ENCODE results near the gene SUN2. TPM values are rescaled to one million over a fixed set of nuclear protein-coding genes. Genes with fewer than 3 reads are reported as not detected.

Gene SUN2
- total and polyA plus RNA-seq, 2 of the 8 experiments (the other 6 are each of a cell fraction or from before 2014, with no cell fraction given): 5.1 to 10.5 TPM

DNA sequence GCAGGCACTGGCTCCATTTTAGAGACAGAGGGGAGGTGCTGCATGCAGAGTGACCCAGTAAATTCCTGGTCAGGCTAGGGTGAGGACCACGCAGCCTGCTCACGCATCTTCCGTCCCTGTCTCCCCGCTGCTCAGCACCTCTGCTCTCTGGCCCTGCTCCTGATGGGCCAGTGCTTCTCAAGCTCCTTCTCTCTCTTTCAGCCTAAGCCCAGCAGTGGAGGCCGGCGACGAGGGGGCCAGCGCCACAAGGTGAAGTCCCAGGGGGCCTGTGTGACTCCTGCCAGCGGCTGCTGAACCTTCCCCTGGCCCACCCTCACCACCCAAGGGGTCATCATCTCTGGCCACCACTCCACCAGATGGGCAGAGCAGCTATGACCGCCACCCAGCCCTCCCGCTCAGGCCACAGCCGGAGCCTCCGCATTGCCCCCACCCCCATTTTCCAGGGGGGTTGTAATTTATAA is 25.4 kb downstream of the SUN2 start:
- no peak overlapping the region for H3K56ac ChIP-seq (replicated peaks; ENCODE audit: insufficient read length, low read depth, low read length)
- WGBS, 2 experiments (ENCODE audit: extremely low coverage in 1 of 2, insufficient coverage in 1 of 2, insufficient read length in 1 of 2, insufficient replicate concordance in 2 of 2, low coverage in 1 of 2, low lambda C conversion rate in 2 of 2, missing lambda C conversion rate in 1 of 2): 96% methylated on average over 9 of the region's 13 CpGs; no CpG with 5 or more reads in 1 of the 2 experiments
- H4K91ac ChIP-seq (replicated peaks; ENCODE audit: insufficient read length, low read length): no peak overlapping the region
- H4K20me1 ChIP-seq (replicated peaks in 1 of 2; ENCODE audit: control insufficient read depth in 1 of 2, insufficient read depth in 2 of 2, low read length in 2 of 2): peaks cover 11 to 16% of the 10 kb centered on the region in 2 experiments
- no peak overlapping the region for H2BK120ac ChIP-seq (replicated peaks; ENCODE audit: low read depth, low read length)
- no peaks in the 10 kb centered on the region for H3K27me3 ChIP-seq (replicated peaks in 1 of 4; ENCODE audit: control insufficient read depth in 3 of 4, extremely low read depth in 1 of 4, insufficient read depth in 3 of 4, low read length in 3 of 4)
- H3K23ac ChIP-seq (ENCODE audit: insufficient read length): no peak overlapping the region
- H3K79me2 ChIP-seq (ENCODE audit: control insufficient read depth in 1 of 2, insufficient read depth in 2 of 2, low read length in 2 of 2): no peaks in the 10 kb centered on the region
- H3K14ac ChIP-seq (ENCODE audit: insufficient read length): no peak overlapping the region
- no peak for TF ChIP-seq POLR2AphosphoS5 (IDR thresholded peaks at IDR 0.05; ENCODE audit: low read depth, low read length)
- TF ChIP-seq TBP (IDR thresholded peaks at IDR 0.05; ENCODE audit: low read depth, low read length): no peak
- H3K79me1 ChIP-seq (ENCODE audit: low read depth, low read length): no peaks in the 10 kb centered on the region
- H3K4me1 ChIP-seq (replicated peaks in 1 of 4; ENCODE audit: control insufficient read depth in 3 of 4, insufficient read depth in 4 of 4, low read length in 3 of 4): no peaks in the 10 kb centered on the region
- FAIRE-seq (no peak), DNase-seq (ENCODE audit: low read depth in 1 of 2, low spot score in 2 of 2) (no peak)
- no peak overlapping the region for H3K4me2 ChIP-seq (ENCODE audit: insufficient read depth in 1 of 2, low read depth in 2 of 2, low read length in 2 of 2)
- POLR2A ChIA-PET (ENCODE audit: partially characterized antibody): interaction anchor here (1.0 to 13.2 kb wide), 3 partner anchors 10 to 20 kb away, joined by 3 to 112 read pairs (median 7); no protein-coding TSS in a partner anchor
- H3K23me2 ChIP-seq (ENCODE audit: low read depth, low read length): no peaks in the 10 kb centered on the region
- H3K18ac ChIP-seq (ENCODE audit: extremely low read depth, low read length): no peak overlapping the region
- no peak overlapping the region for H2BK5ac ChIP-seq (ENCODE audit: low read depth, low read length)
- H3K9me3 ChIP-seq (ENCODE audit: insufficient read depth in 2 of 2, low read depth in 1 of 2, low read length in 1 of 2): no peaks in the 10 kb centered on the region
- CTCF ChIA-PET (ENCODE audit: partially characterized antibody): interaction anchor here (0.6 to 11.1 kb wide), 5 partner anchors 13 to 176 kb away, joined by 3 to 124 read pairs (median 4); no protein-coding TSS in a partner anchor
- no peak overlapping the region for H3K9ac ChIP-seq (replicated peaks in 1 of 4; ENCODE audit: extremely low read depth in 1 of 4, low read depth in 3 of 4, low read length in 3 of 4)
- H4K8ac ChIP-seq (ENCODE audit: extremely low read depth, insufficient read depth, low read length): no peak overlapping the region
- H3K4ac ChIP-seq (replicated peaks; ENCODE audit: insufficient read length, low read depth, low read length): no peak overlapping the region
- no peak overlapping the region for H2BK15ac ChIP-seq (ENCODE audit: low read length)
- peaks cover 29 to 70% (median 61%) of the 10 kb centered on the region in 4 experiments for H3K36me3 ChIP-seq (ENCODE audit: control insufficient read depth in 2 of 4, insufficient read depth in 4 of 4, low read length in 3 of 4)
- no peak overlapping the region for H3K27ac ChIP-seq (ENCODE audit: low read depth, low read length)
- no peak overlapping the region for H2BK12ac ChIP-seq (ENCODE audit: low read depth, low read length)
- H2AFZ ChIP-seq (ENCODE audit: low read length): no peak overlapping the region
- no peak overlapping the region for H3K4me3 ChIP-seq (ENCODE audit: extremely low read depth in 1 of 4, insufficient read depth in 2 of 4, low read depth in 3 of 4, low read length in 4 of 4)
- H4K5ac ChIP-seq (ENCODE audit: insufficient read length, low read depth, low read length): no peak overlapping the region
- H2AK5ac ChIP-seq (ENCODE audit: low read depth, low read length): no peak overlapping the region
- H2BK20ac ChIP-seq (ENCODE audit: low read length): no peak overlapping the region
